ENCODE measurements around the gene GRWD1.
A peak's percentile ranks its signal among the peaks of the same experiment; 100 is the strongest.

The GRWD1 gene

GRCh38 chr19:48445606-48446481 lies at the start of gene GRWD1:
TSS of gene GRWD1 (plus strand) at chr19:48445983. CDS start at chr19:48446006, 23 bp downstream.
- DNase-seq (ENCODE audit: low read depth, low spot score) = peak; percentile 95

GRCh38 chr19:48396016-48396823 lies 49.6 kb upstream of the GRWD1 start:
- DNase-seq (ENCODE audit: low read depth, low spot score) = no peak

GRCh38 chr19:48396824-48397176 lies 49.0 kb upstream of the GRWD1 start:
- no peak for DNase-seq (ENCODE audit: low read depth, low spot score)

GRCh38 chr19:48397263-48398101 lies 48.3 kb upstream of the GRWD1 start:
- no peak for DNase-seq (ENCODE audit: low read depth, low spot score)

GRCh38 chr19:48398102-48398374 lies 47.7 kb upstream of the GRWD1 start:
- no peak for DNase-seq (ENCODE audit: low read depth, low spot score)

GRCh38 chr19:48398375-48399235 lies 47.2 kb upstream of the GRWD1 start:
- peak; percentile 73 for DNase-seq (ENCODE audit: low read depth, low spot score)

GRCh38 chr19:48400018-48400742 lies 45.6 kb upstream of the GRWD1 start:
- DNase-seq (ENCODE audit: low read depth, low spot score) = no peak

GRCh38 chr19:48401287-48401686 lies 44.5 kb upstream of the GRWD1 start:
- DNase-seq (ENCODE audit: low read depth, low spot score) = no peak

- no peak for DNase-seq (ENCODE audit: low read depth, low spot score)
Measured at GRCh38 chr19:48403606-48404005, 42.2 kb upstream of the GRWD1 start.

GRCh38 chr19:48405010-48405659 lies 40.6 kb upstream of the GRWD1 start:
- DNase-seq (ENCODE audit: low read depth, low spot score) = no peak

- DNase-seq (ENCODE audit: low read depth, low spot score) = no peak
Measured at GRCh38 chr19:48405850-48406249, 39.9 kb upstream of the GRWD1 start.

- no peak for DNase-seq (ENCODE audit: low read depth, low spot score)
Measured at GRCh38 chr19:48413879-48414587, 31.8 kb upstream of the GRWD1 start.

- DNase-seq (ENCODE audit: low read depth, low spot score) = no peak
Measured at GRCh38 chr19:48415395-48415794, 30.4 kb upstream of the GRWD1 start.

- no peak for DNase-seq (ENCODE audit: low read depth, low spot score)
Measured at GRCh38 chr19:48415806-48416221, 30.0 kb upstream of the GRWD1 start.

- no peak for DNase-seq (ENCODE audit: low read depth, low spot score)
Measured at GRCh38 chr19:48417421-48417820, 28.4 kb upstream of the GRWD1 start.

- DNase-seq (ENCODE audit: low read depth, low spot score) = no peak
Measured at GRCh38 chr19:48418317-48419064, 27.3 kb upstream of the GRWD1 start.

GRCh38 chr19:48419158-48419920 lies 26.4 kb upstream of the GRWD1 start:
- DNase-seq (ENCODE audit: low read depth, low spot score) = peak; percentile 37

GRCh38 chr19:48421548-48421947 lies 24.2 kb upstream of the GRWD1 start:
- no peak for DNase-seq (ENCODE audit: low read depth, low spot score)

All from activated CD4-positive, CD25-positive, alpha-beta regulatory T cell treated with anti-CD3 and anti-CD28 coated beads, Interleukin-2, amount 50 U/mL, for 16 hours (primary cell).